IMR-90 (cell line): ENCODE results near the gene IRGQ. TPM values are rescaled to one million over a fixed set of nuclear protein-coding genes. Genes with fewer than 3 reads are reported as not detected.

ENCODE experiments used
- ATAC-seq: fragments of 200-7000 bp; cut with Tn5 transposase; 2 replicates; pipeline ENCODE4 v1.9.1; 2020; ENCODE audit warnings: low read depth, mild to moderate bottlenecking, moderate library complexity
- BruUV-seq: library from RNA; stranded (reverse); fragments of 400-500 nt; replicated peaks from 2 replicates; lab custom pipeline; 2021; lab: Mats Ljungman, UMichigan
- CTCF ChIA-PET: fragments of 300-600 bp; formaldehyde crosslinking; extraction: SDS; loops from one replicate; lab custom pipeline; 2021; ENCODE audit warnings: antibody characterized with exemption; lab: Yijun Ruan, JAX
- POLR2A ChIA-PET: fragments of 300-600 bp; sonication (Branson Sonifier 250); formaldehyde crosslinking; loops from one replicate; lab custom pipeline; 2022; ENCODE audit warnings: antibody characterized with exemption; ENCODE audit not compliant: unreplicated experiment; lab: Charles Lee
- DNase-seq: peaks from one replicate; pipeline ENCODE4 v3.0.0; 2013
- H2AFZ ChIP-seq: replicated peaks from 2 replicates; pipeline ENCODE3; 2013; ENCODE audit warnings: low read length, mild to moderate bottlenecking; ENCODE audit not compliant: poor library complexity
- H2AK5ac ChIP-seq: 2 replicates; pipeline ENCODE4 v1.6.1; 2013; ENCODE audit warnings: low read depth, low read length, inconsistent platforms
- H2AK9ac ChIP-seq: replicated peaks from 2 replicates; pipeline ENCODE3; 2013; ENCODE audit warnings: mild to moderate bottlenecking, low read depth, low read length, moderate library complexity; ENCODE audit not compliant: poor library complexity
- H2BK120ac ChIP-seq: 2 replicates; pipeline ENCODE4 v1.6.1; 2013; ENCODE audit warnings: low read depth, low read length, inconsistent platforms
- H2BK15ac ChIP-seq: 3 replicates; pipeline ENCODE4 v1.6.1; 2013; ENCODE audit warnings: low read depth, low read length, inconsistent platforms
- H2BK20ac ChIP-seq: 2 replicates; pipeline ENCODE4 v1.6.1; 2013; ENCODE audit warnings: low read depth, mild to moderate bottlenecking, inconsistent platforms, low read length, moderate library complexity
- H2BK5ac ChIP-seq: 2 replicates; pipeline ENCODE4 v1.6.1; 2013; ENCODE audit warnings: mild to moderate bottlenecking, low read depth, low read length, inconsistent platforms; ENCODE audit not compliant: poor library complexity, severe bottlenecking
- H3K14ac ChIP-seq: replicated peaks from 2 replicates; pipeline ENCODE4 v1.6.1; 2013; ENCODE audit warnings: low read depth, low read length, inconsistent platforms
- H3K18ac ChIP-seq: 2 replicates; pipeline ENCODE4 v1.6.1; 2013; ENCODE audit warnings: low read depth, low read length, control low read depth
- H3K23ac ChIP-seq: 2 replicates; pipeline ENCODE4 v1.6.1; 2013; ENCODE audit warnings: low read depth, low read length, inconsistent platforms
- H3K27ac ChIP-seq: 2 replicates; pipeline ENCODE4 v1.5.1; 2013; ENCODE audit warnings: mild to moderate bottlenecking, control low read depth, low read length; ENCODE audit not compliant: insufficient read depth
- H3K27me3 ChIP-seq: 2 replicates; pipeline ENCODE4 v1.6.1; 2013; ENCODE audit warnings: low read length; ENCODE audit not compliant: control insufficient read depth, insufficient read depth
- H3K36me3 ChIP-seq: 2 replicates; pipeline ENCODE4 v1.6.1; 2013; ENCODE audit warnings: low read length, mixed read lengths; ENCODE audit not compliant: control insufficient read depth, insufficient read depth
- H3K4ac ChIP-seq: 2 replicates; pipeline ENCODE4 v1.6.1; 2013; ENCODE audit warnings: low read depth, low read length, inconsistent platforms
- H3K4me1 ChIP-seq: 2 replicates; pipeline ENCODE4 v1.6.1; 2013; ENCODE audit warnings: low read length, mixed read lengths; ENCODE audit not compliant: control insufficient read depth, insufficient read depth
- H3K4me2 ChIP-seq: 2 replicates; pipeline ENCODE4 v1.6.1; 2013; ENCODE audit warnings: low read depth, mild to moderate bottlenecking, control low read depth, low read length, moderate library complexity
- H3K4me3 ChIP-seq: 2 replicates; pipeline ENCODE4 v1.5.1; 2013; ENCODE audit warnings: low read depth, mild to moderate bottlenecking, control low read depth, low read length, moderate library complexity; ENCODE audit not compliant: insufficient read depth
- H3K56ac ChIP-seq: 2 replicates; pipeline ENCODE4 v1.6.1; 2013; ENCODE audit warnings: low read length, inconsistent platforms; ENCODE audit not compliant: insufficient read depth; ENCODE audit errors: extremely low read depth
- H3K79me1 ChIP-seq, 2 experiments: 2 replicates each; pipeline ENCODE4 v1.6.1; 2013; ENCODE audit warnings: low read length in 2 of 2, inconsistent platforms in 1 of 2, low read depth in 1 of 2
- H3K9ac ChIP-seq: 2 replicates; pipeline ENCODE4 v1.6.1; 2013; ENCODE audit warnings: low read depth, low read length, control low read depth
- H3K9me1 ChIP-seq: 2 replicates; pipeline ENCODE4 v1.6.1; 2013; ENCODE audit warnings: low read length, inconsistent platforms; ENCODE audit not compliant: insufficient read depth
- H3K9me3 ChIP-seq: 2 replicates; pipeline ENCODE4 v1.6.1; 2013; ENCODE audit warnings: low read length; ENCODE audit not compliant: control insufficient read depth, insufficient read depth
- H4K20me1 ChIP-seq: 2 replicates; pipeline ENCODE4 v1.6.1; 2013; ENCODE audit warnings: low read length, inconsistent platforms; ENCODE audit not compliant: insufficient read depth
- H4K5ac ChIP-seq: 2 replicates; pipeline ENCODE4 v1.6.1; 2013; ENCODE audit warnings: mild to moderate bottlenecking, low read depth, low read length, control low read depth
- H4K8ac ChIP-seq, 2 experiments: 2 replicates each; pipeline ENCODE4 v1.6.1; 2013; ENCODE audit warnings: low read depth in 2 of 2, low read length in 2 of 2, control low read depth in 1 of 2, inconsistent platforms in 1 of 2
- H4K91ac ChIP-seq: 2 replicates; pipeline ENCODE4 v1.6.1; 2013; ENCODE audit warnings: low read depth, low read length, inconsistent platforms; ENCODE audit not compliant: insufficient read depth
- BHLHE40 ChIP-seq: fragments of 150-350 bp; IDR thresholded peaks from 2 replicates; pipeline ENCODE4 v1.6.1; 2016; ENCODE audit warnings: mild to moderate bottlenecking, low read depth, low read length
- CEBPB ChIP-seq: IDR thresholded peaks from 2 replicates; pipeline ENCODE4 v1.6.1; 2012; ENCODE audit warnings: low read depth, low read length, improper control_type of control experiment
- CHD1 ChIP-seq: IDR thresholded peaks from 2 replicates; pipeline ENCODE4 v1.6.1; 2012; ENCODE audit warnings: low read depth, low read length, improper control_type of control experiment
- ELK1 ChIP-seq: fragments of 150-350 bp; IDR thresholded peaks from 2 replicates; pipeline ENCODE4 v1.6.1; 2016; ENCODE audit warnings: low read depth, mild to moderate bottlenecking, low read length, moderate library complexity, borderline replicate concordance
- FOS ChIP-seq: fragments of 150-350 bp; IDR thresholded peaks from 2 replicates; pipeline ENCODE4 v1.6.1; 2016; ENCODE audit warnings: low read depth, low read length
- MAFK ChIP-seq: IDR thresholded peaks from 2 replicates; pipeline ENCODE4 v1.6.1; 2012; ENCODE audit warnings: low read depth, low read length, improper control_type of control experiment
- MAZ ChIP-seq: IDR thresholded peaks from 2 replicates; pipeline ENCODE4 v1.6.1; 2012; ENCODE audit warnings: low read depth, mild to moderate bottlenecking, low read length, improper control_type of control experiment, moderate library complexity, borderline replicate concordance
- MXI1 ChIP-seq: IDR thresholded peaks from 2 replicates; pipeline ENCODE4 v1.6.1; 2012; ENCODE audit warnings: low read depth, mild to moderate bottlenecking, low read length, moderate library complexity, borderline replicate concordance
- NFE2L2 ChIP-seq: fragments of 150-350 bp; IDR thresholded peaks from 2 replicates; pipeline ENCODE4 v1.6.1; 2016; ENCODE audit warnings: low read depth, mild to moderate bottlenecking, low read length
- POLR2A ChIP-seq: IDR thresholded peaks from 2 replicates; pipeline ENCODE4 v1.6.1; 2012; ENCODE audit warnings: mild to moderate bottlenecking, low read depth, low read length
- RAD21 ChIP-seq: IDR thresholded peaks from 2 replicates; pipeline ENCODE4 v1.6.1; 2012; ENCODE audit warnings: low read length, improper control_type of control experiment
- RCOR1 ChIP-seq: IDR thresholded peaks from 2 replicates; pipeline ENCODE4 v1.6.1; 2012; ENCODE audit warnings: mild to moderate bottlenecking, low read length, improper control_type of control experiment; ENCODE audit not compliant: insufficient replicate concordance
- RFX5 ChIP-seq: IDR thresholded peaks from 2 replicates; pipeline ENCODE4 v1.8.0; 2012; ENCODE audit warnings: low read depth, mild to moderate bottlenecking, low read length, moderate library complexity
- SMC3 ChIP-seq: fragments of 150-350 bp; IDR thresholded peaks from 2 replicates; pipeline ENCODE4 v1.6.1; 2016; ENCODE audit warnings: low read depth, mild to moderate bottlenecking, antibody characterized with exemption, low read length, moderate library complexity
- WGBS, 2 experiments: methylation state at CpG; one replicate each; pipeline versions ENCODE4 v1.1.5 to v1.1.7; 2013; ENCODE audit warnings: missing lambda C conversion rate in 2 of 2; ENCODE audit not compliant: insufficient read length in 1 of 2; ENCODE audit errors: extremely low coverage in 2 of 2; 5-methylcytosine and 5-hydroxymethylcytosine counted together
- dilution Hi-C: fragments of 300-500 bp; cut with HindIII; formaldehyde crosslinking; loops from one replicate; pipeline ENCODE4 v1.14.3; 2018; ENCODE audit warnings: low sequenced_read_pairs; ENCODE audit not compliant: unreplicated experiment
- in situ Hi-C: fragments of 300-500 bp; cut with MboI; formaldehyde crosslinking; loops from 3 replicates; pipeline ENCODE4 v1.14.3; 2019; ENCODE audit warnings: low sequenced_read_pairs, inconsistent platforms, mixed read lengths
- intact Hi-C: fragments of 100-400 bp; cut with micrococcal nuclease; formaldehyde crosslinking; loops from 2 replicates; pipeline ENCODE4 v1.10.0; 2022
- polyA plus RNA-seq, 3 experiments: library from polyadenylated mRNA; depleted of rRNA; stranded (reverse); fragments of >200 nt; gene quantifications; 2 replicates each; pipeline ENCODE4 v1.2.3, GENCODE V29; 2012; ENCODE audit warnings: low replicate concordance in 1 of 3
- total RNA-seq: library from RNA; depleted of rRNA; stranded (reverse); fragments of >200 nt; gene quantifications from 2 replicates; pipeline ENCODE4 v1.2.3, GENCODE V29; 2012
- TF ChIP-seq, protein P1 (sequence below): fragments of 150-350 bp; IDR thresholded peaks from 2 replicates; pipeline ENCODE4 v1.6.1; 2017; ENCODE audit warnings: mild to moderate bottlenecking, antibody characterized with exemption, low read length, low read depth
- TF ChIP-seq, protein P2 (sequence below): conservative IDR thresholded peaks from 2 replicates; pipeline ENCODE4 v1.5.1; 2012; ENCODE audit warnings: mild to moderate bottlenecking, low read depth, low read length, improper control_type of control experiment

Gene IRGQ
- total and polyA plus RNA-seq, 2 of the 4 experiments (the other 2 are of a cell fraction) = 9.0 to 9.9 TPM

GRCh38 chr19:43552198-43552450, 43.8 kb downstream of the IRGQ start:
- no peak overlapping the region for H4K8ac ChIP-seq
- no peak overlapping the region for H2BK5ac ChIP-seq
- no peaks in the 10 kb centered on the region for H4K20me1 ChIP-seq
- H2AFZ ChIP-seq = no peak overlapping the region
- no peak overlapping the region for H4K91ac ChIP-seq
- POLR2A ChIA-PET = no interaction called here
- H3K56ac ChIP-seq = no peak overlapping the region
- H3K27ac ChIP-seq = no peak overlapping the region
- WGBS, 2 experiments = no CpG with 5 or more reads among the region's 3 CpGs
- no peak overlapping the region for H2AK9ac ChIP-seq
- no peaks in the 10 kb centered on the region for H3K27me3 ChIP-seq
- H3K14ac ChIP-seq = no peak overlapping the region
- H3K4me3 ChIP-seq = no peak overlapping the region
- peaks cover 7 to 9% of the 10 kb centered on the region in 2 experiments; a peak in 3 of 4 replicates for H3K79me1 ChIP-seq
- BruUV-seq = no TSS peak
- TF ChIP-seq POLR2A = no peak
- no peak for TF ChIP-seq ELK1
- TF ChIP-seq MAZ = no peak
- TF ChIP-seq MAFK = no peak
- TF ChIP-seq, protein P1, sequence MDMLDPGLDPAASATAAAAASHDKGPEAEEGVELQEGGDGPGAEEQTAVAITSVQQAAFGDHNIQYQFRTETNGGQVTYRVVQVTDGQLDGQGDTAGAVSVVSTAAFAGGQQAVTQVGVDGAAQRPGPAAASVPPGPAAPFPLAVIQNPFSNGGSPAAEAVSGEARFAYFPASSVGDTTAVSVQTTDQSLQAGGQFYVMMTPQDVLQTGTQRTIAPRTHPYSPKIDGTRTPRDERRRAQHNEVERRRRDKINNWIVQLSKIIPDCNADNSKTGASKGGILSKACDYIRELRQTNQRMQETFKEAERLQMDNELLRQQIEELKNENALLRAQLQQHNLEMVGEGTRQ = no peak
- TF ChIP-seq BHLHE40 = no peak
- no peak for TF ChIP-seq RFX5
- TF ChIP-seq CHD1 = no peak
- TF ChIP-seq MXI1 = no peak
- no peak for TF ChIP-seq RCOR1
- TF ChIP-seq FOS = no peak
- TF ChIP-seq RAD21 = no peak
- TF ChIP-seq, protein P2, sequence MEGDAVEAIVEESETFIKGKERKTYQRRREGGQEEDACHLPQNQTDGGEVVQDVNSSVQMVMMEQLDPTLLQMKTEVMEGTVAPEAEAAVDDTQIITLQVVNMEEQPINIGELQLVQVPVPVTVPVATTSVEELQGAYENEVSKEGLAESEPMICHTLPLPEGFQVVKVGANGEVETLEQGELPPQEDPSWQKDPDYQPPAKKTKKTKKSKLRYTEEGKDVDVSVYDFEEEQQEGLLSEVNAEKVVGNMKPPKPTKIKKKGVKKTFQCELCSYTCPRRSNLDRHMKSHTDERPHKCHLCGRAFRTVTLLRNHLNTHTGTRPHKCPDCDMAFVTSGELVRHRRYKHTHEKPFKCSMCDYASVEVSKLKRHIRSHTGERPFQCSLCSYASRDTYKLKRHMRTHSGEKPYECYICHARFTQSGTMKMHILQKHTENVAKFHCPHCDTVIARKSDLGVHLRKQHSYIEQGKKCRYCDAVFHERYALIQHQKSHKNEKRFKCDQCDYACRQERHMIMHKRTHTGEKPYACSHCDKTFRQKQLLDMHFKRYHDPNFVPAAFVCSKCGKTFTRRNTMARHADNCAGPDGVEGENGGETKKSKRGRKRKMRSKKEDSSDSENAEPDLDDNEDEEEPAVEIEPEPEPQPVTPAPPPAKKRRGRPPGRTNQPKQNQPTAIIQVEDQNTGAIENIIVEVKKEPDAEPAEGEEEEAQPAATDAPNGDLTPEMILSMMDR = no peak
- no peak for TF ChIP-seq CEBPB
- TF ChIP-seq NFE2L2 = no peak
- TF ChIP-seq SMC3 = no peak
- H3K4ac ChIP-seq = no peak overlapping the region
- H3K9me3 ChIP-seq = no peaks in the 10 kb centered on the region
- no peak overlapping the region for H2AK5ac ChIP-seq
- intact Hi-C loops (no loop called here), in situ Hi-C loops (loop anchor here (5.0 kb wide), 1 partner anchor 100 kb away; no protein-coding TSS in a partner anchor), dilution Hi-C loops (no loop called here)
- no peak overlapping the region for H3K9ac ChIP-seq
- no peak overlapping the region for H3K4me2 ChIP-seq
- H2BK20ac ChIP-seq = no peak overlapping the region
- H3K18ac ChIP-seq = no peak overlapping the region
- CTCF ChIA-PET = no interaction called here
- H2BK120ac ChIP-seq = no peak overlapping the region
- H3K4me1 ChIP-seq = no peaks in the 10 kb centered on the region
- no peaks in the 10 kb centered on the region for H3K9me1 ChIP-seq
- ATAC-seq = no peak
- H2BK15ac ChIP-seq = no peak overlapping the region
- H4K5ac ChIP-seq = no peak overlapping the region
- no peak for DNase-seq
- H3K36me3 ChIP-seq = peaks cover 31% of the 10 kb centered on the region
- no peak overlapping the region for H3K23ac ChIP-seq
